ENCODE data around the gene TNFAIP6. TPM values are rescaled to one million over a fixed set of nuclear protein-coding genes. Genes with fewer than 3 reads are reported as not detected.

Gene TNFAIP6
- total RNA-seq, 1 donor from 2014 or later, result 1.2 TPM

DNA sequence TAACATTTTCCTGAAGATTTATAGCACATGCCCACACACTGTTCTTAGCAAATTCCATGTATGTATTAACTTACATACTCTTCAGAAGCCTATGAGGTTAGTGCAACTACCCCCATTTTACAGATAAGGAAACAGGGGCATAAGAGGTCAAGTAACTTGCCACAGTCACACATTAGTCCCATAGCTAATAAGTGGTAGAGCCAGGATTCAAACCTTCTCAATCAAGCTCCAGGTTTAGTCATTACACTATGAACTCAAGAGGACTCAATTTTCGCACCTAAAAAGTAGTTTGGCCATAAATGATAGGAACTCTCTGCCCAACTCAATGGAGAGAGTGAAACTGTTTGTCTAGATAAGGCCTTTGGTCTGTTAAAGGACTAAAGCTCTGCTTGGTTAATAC lies 42.6 kb downstream of the TNFAIP6 start:
- TF ChIP-seq, protein P1, sequence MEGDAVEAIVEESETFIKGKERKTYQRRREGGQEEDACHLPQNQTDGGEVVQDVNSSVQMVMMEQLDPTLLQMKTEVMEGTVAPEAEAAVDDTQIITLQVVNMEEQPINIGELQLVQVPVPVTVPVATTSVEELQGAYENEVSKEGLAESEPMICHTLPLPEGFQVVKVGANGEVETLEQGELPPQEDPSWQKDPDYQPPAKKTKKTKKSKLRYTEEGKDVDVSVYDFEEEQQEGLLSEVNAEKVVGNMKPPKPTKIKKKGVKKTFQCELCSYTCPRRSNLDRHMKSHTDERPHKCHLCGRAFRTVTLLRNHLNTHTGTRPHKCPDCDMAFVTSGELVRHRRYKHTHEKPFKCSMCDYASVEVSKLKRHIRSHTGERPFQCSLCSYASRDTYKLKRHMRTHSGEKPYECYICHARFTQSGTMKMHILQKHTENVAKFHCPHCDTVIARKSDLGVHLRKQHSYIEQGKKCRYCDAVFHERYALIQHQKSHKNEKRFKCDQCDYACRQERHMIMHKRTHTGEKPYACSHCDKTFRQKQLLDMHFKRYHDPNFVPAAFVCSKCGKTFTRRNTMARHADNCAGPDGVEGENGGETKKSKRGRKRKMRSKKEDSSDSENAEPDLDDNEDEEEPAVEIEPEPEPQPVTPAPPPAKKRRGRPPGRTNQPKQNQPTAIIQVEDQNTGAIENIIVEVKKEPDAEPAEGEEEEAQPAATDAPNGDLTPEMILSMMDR (IDR thresholded peaks at IDR 0.05; ENCODE audit: unreplicated experiment), result no peak
- no peak overlapping the region for H3K27ac Mint-ChIP-seq
- no peaks in the 10 kb centered on the region for H3K4me1 Mint-ChIP-seq
- DNase-seq (ENCODE audit: low spot score in 2 of 2, unreplicated experiment in 2 of 2), result no peak
- no peak overlapping the region for H3K4me3 Mint-ChIP-seq
- H3K9me3 Mint-ChIP-seq, result peaks cover 4% of the 10 kb centered on the region
- no peaks in the 10 kb centered on the region for H3K36me3 Mint-ChIP-seq
- H3K27me3 Mint-ChIP-seq (ENCODE audit: low read depth), result no peaks in the 10 kb centered on the region

DNA sequence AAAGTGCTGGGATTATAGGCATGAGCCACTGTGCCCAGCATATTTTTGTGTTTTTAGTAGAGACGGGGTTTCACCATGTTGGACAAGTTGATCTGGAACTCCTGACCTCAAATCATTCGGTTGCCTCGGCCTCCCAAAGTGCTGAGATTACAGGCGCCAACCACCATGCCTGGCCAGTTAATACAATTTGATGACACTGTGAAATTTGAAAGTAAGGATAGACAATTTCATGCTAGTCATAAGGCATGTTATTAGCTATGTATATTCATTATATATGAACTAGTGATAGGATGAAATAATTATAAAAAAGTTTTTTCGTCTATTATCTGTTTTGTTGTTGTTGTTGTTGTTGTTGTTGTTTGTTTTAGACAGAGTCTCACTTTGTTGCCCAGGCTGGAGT lies 43.8 kb downstream of the TNFAIP6 start:
- TF ChIP-seq, protein P1 (IDR thresholded peaks at IDR 0.05; ENCODE audit: unreplicated experiment), result no peak
- Mint-ChIP-seq H3K27me3 (ENCODE audit: low read depth) (no peaks in the 10 kb centered on the region), H3K4me3 (no peak overlapping the region), H3K4me1 (no peaks in the 10 kb centered on the region), H3K36me3 (no peaks in the 10 kb centered on the region), H3K27ac (no peak overlapping the region), H3K9me3 (no peaks in the 10 kb centered on the region)
- no peak for DNase-seq (ENCODE audit: low spot score in 2 of 2, unreplicated experiment in 2 of 2)

DNA sequence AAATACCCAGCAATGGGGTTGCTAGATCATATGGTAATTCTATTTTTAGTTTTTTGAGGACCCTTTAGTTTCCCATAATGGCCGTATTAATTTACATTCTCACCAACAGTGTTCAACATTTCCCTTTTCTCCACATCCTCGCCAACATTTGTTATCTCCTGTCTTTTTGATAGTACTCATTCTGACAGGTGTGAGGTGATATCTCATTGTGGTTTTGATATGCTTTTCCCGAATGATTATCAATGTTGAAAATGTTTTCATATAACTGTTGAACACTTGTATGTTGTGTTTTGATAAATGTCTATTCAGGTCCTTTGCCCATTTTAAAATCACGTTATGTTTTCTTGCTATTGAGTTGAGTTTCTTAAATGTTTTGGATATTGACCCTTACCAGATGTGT lies 46.5 kb downstream of the TNFAIP6 start:
- Mint-ChIP-seq H3K27me3 (ENCODE audit: low read depth) (no peaks in the 10 kb centered on the region), H3K4me3 (no peak overlapping the region), H3K4me1 (no peaks in the 10 kb centered on the region), H3K9me3 (no peaks in the 10 kb centered on the region), H3K27ac (no peak overlapping the region), H3K36me3 (no peaks in the 10 kb centered on the region)
- no peak for DNase-seq (ENCODE audit: low spot score in 2 of 2, unreplicated experiment in 2 of 2)
- TF ChIP-seq, protein P1 (IDR thresholded peaks at IDR 0.05; ENCODE audit: unreplicated experiment), result no peak

- Mint-ChIP-seq H3K4me3 (no peak overlapping the region), H3K36me3 (no peaks in the 10 kb centered on the region), H3K4me1 (peaks cover 3% of the 10 kb centered on the region), H3K27me3 (ENCODE audit: low read depth) (no peaks in the 10 kb centered on the region), H3K27ac (no peak overlapping the region), H3K9me3 (no peaks in the 10 kb centered on the region)
- TF ChIP-seq, protein P1 (IDR thresholded peaks at IDR 0.05; ENCODE audit: unreplicated experiment), result no peak
- no peak for DNase-seq (ENCODE audit: low spot score in 2 of 2, unreplicated experiment in 2 of 2)
Measured at GRCh38 chr2:151405376-151405775, 48.0 kb downstream of the TNFAIP6 start.

GRCh38 chr2:151407281-151407680 lies 49.9 kb downstream of the TNFAIP6 start:
- Mint-ChIP-seq H3K27ac (no peak overlapping the region), H3K4me1 (peaks cover 18% of the 10 kb centered on the region)
- DNase-seq (ENCODE audit: low spot score in 2 of 2, unreplicated experiment in 2 of 2), result no peak

More at GRCh38 chr2:151407281-151407680, 49.9 kb downstream of the TNFAIP6 start:
- no peaks in the 10 kb centered on the region for H3K36me3 Mint-ChIP-seq
- TF ChIP-seq, protein P1 (IDR thresholded peaks at IDR 0.05; ENCODE audit: unreplicated experiment), result no peak
- H3K9me3 Mint-ChIP-seq, result no peaks in the 10 kb centered on the region
- H3K27me3 Mint-ChIP-seq (ENCODE audit: low read depth), result no peaks in the 10 kb centered on the region
- no peak overlapping the region for H3K4me3 Mint-ChIP-seq

Measured in mesothelial cell of epicardium (in vitro differentiated cells).